ENCODE data around the gene KIRREL3.

Gene KIRREL3

GRCh38 chr11:126457817-126458216 lies 542.8 kb downstream of the KIRREL3 start:
- DNase-seq, result no peak

DNA sequence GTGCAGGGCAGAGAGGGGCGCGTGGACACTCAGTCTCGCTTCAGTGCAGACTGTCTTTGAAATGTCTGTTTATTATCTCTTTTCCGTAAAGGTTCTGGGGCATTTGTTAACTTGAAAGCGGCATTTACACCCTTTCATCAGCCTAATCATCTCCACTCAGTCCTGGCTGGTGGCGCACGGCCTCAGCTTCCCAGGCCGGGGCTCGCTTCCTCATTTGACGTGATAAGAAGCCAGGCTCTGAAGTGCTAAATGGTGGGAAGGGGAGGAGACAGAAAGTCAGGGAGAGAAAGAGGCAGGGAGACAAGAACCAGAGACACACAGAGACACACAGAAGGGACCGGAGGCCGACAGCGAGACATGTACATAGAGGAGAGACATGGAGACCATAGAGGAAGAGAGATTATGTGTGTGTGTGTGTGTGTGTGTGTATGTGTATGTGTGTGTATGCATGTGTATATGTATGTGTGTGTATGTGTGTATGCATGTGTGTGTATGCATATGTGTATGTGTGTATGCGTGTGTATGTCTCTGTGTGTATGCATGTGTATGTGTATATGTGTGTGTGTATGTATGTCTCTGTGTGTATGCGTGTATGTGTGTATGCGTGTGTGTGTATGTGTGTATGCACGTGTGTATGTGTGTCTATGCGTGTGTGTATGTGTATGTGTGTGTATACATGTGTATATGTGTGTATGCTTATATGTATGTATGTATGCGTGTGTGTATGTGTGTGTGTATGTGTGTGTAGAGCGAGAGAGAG lies 543.6 kb downstream of the KIRREL3 start:
- no peak for DNase-seq

- no peak for DNase-seq
These were observed 544.5 kb downstream of the KIRREL3 start for GRCh38 chr11:126456089-126456488.

DNA sequence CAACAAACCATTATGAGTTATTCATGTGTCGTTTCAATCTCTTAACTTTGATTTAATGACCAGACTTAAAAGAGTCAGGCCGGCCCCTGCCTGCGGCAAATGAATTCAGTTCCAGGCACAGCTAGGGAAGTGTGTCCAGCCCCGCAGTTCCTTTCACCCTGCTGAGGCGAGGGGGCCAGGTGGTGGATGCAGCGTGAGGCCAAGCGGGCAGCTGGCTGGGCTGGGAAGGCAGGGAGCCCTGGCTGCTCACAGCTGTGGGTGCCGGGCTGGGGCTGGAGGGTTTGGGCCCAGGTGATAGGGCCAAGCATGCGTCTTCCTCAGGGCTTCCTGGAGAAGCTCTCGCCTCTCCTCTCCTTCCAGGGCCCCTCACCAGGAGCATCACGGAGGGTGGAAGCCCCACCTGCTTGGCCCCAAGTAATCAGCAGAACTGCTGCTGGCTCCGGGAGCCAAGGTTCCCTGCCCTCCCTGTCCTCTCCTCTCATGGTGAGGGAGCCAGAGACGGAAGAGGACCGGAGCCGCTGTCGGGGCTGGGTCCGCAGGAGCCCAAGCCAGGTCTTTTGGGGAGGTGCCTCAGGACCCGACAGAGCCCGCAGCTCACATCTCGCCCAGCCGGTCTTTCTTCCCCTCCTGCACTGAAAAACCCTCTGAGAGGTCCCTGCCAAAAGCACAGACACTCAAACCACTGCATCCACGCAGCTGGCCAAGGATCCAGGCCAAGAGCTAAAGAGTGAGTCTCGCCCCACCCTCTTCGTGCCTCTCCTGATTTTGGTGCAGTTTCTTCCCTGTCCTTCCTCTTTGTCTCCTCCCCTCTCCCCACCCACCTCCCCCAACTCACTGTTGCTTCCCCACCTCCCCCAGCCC lies 548.1 kb downstream of the KIRREL3 start:
- DNase-seq, result no peak

GRCh38 chr11:126451211-126451802 lies 549.3 kb downstream of the KIRREL3 start:
- no peak for DNase-seq

DNA sequence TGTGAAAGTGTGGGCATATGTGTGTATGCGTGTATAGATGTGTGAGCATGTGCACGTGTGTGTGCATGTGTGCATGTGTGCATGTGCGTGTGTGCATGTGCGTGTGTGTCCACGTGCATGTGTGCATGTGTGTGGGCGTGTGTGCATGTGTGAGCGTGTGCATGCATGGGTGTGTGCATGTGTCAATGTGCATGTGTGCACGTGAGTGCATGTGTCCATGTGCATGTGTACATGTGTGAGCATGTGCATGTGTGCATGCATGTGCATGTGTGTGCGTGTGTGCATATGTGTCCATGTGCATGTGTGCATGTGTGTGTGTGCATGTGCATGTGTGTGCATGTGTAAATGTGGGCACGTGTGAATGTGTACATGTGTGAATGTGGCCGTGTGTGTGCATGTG lies 549.8 kb downstream of the KIRREL3 start:
- no peak for DNase-seq

DNA sequence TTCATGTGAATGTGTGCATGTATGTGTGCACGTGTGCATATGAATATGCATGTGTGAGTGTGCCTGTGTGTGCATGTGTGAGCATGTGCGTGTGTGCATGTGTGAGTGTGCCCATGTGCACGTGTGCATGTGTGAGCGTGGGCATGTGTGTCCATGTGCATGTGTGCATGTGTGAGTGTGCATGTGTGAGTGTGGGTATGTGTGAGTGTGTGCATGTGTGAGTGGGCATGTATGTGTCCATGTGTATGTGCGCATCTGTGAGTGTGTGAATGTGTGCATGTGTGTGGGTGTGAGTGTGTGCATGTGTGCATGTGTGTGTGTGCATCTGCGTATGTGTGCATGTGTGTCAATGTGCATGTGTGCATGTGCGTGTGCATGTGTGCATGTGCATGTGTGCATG lies 550.4 kb downstream of the KIRREL3 start:
- DNase-seq, result no peak

GRCh38 chr11:126446581-126446980 lies 554.0 kb downstream of the KIRREL3 start:
- DNase-seq, result no peak

DNA sequence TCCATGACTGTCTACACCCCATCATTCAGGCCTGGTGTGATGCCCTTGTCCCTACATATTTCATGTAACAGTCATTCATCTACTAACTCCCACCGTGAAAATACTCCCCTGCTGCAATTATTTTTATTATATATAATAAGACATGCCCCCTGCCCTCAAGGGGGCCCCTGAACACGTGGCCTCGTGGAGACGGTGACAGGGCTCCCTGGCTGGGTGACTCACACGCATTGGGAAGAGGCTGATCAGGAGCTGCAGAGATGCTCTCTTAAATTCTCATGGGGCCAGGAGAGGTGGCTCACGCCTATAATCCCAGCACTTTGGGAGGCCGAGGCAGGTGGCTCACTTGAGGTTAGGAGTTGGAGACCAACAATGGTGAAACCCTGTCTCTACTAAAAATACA lies 556.5 kb downstream of the KIRREL3 start:
- no peak for DNase-seq

DNA sequence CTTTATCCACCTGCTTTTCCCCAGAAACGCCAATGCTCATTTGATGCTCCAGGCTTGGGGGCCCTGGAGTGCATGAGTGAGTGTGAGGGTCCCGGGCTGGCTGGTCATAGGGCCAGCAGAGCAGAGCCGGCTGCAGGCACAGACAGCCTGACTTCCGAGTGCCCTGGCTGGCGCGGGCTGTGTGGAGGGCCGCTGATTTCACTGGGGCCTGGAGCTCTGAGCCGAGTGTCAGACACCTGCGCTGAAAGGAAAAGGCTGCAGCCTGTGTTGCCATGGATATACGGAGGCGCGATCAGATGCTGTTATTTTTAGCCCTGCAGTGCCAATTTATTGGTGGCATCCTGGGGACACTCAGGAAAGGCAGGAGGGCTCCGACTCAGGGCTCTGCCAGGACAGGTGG lies 557.5 kb downstream of the KIRREL3 start:
- no peak for DNase-seq

DNA sequence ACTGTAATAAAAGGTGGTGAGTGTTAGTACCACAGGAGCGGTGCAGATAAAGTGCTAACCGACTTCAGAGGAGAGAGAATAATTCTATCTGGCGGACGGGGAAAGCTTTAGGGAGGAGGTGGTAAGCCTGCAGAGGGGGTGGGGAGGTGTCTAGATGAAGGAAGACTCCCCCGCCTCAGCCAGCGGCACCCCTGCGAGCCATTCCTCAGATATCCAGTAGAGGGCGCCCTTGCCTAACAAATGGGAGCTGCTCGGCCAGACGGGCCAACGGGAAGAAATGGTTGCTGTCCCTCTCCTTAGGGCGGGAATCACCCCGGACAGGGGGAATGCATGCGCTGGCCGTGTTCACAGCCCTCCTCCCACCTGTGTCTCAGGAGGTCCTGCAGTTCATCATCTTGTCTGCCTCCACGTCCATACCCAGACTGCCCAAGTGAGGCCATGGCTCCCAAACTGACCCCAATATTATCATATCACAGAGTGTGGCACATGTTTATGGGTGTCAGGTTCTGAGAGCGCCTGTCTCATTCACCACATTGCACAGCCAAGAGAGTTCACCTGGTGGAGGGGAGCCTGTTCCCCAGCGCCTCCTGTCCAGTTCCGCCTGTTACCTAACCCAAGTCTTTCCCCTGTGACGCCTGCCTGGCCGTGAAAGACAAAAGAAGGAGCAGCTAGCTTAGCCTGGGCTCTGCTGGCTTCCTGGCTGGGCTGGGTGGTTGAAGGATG lies 559.6 kb downstream of the KIRREL3 start:
- DNase-seq, result peak; percentile 73

DNA sequence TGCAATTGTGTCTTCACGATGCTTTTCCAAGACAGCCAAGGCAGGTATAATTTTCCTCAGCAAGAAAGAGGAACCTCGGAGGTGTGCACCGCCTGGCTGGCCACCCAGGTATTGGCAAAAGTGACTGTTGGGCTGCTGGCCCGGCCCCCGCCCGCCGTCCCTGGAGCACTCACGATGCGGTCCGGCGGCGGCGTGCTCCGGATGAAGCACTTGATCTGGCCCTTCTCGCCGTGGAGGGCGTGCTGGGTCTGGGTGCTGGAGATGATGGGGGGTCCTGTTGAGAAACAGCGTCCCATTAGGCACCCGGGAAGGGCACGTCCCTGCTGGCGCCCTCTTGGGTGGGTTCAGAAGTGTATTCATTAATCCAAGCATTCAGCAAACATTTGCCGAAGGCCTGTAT lies 560.3 kb downstream of the KIRREL3 start:
- DNase-seq, result no peak

- no peak for DNase-seq
These were observed 561.9 kb downstream of the KIRREL3 start for GRCh38 chr11:126438691-126439090.

GRCh38 chr11:126438272-126438671 lies 562.3 kb downstream of the KIRREL3 start:
- no peak for DNase-seq

- DNase-seq, result no peak
These were observed 562.8 kb downstream of the KIRREL3 start for GRCh38 chr11:126437731-126438130.

GRCh38 chr11:126436209-126436755 lies 564.3 kb downstream of the KIRREL3 start:
- no peak for DNase-seq

DNA sequence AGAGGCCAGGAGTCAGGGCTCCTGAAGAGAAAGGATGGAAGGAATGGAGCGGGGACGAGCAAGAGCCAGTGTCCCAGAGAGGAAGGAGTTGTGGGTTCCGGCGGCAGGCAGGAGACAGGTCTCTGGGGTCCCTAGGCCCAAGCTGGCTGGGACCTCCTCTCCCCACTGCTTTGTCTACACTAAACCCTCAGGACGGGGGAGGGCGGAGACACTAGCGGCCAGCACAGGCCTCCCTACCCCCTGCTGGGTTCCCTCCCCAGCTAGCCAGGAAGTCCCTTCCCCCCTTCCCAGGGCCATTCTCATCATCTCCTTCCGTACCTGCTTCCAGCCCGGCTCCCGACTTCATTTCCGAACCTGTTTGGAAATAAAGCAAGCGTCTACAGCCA lies 565.6 kb downstream of the KIRREL3 start:
- DNase-seq, result no peak

DNA sequence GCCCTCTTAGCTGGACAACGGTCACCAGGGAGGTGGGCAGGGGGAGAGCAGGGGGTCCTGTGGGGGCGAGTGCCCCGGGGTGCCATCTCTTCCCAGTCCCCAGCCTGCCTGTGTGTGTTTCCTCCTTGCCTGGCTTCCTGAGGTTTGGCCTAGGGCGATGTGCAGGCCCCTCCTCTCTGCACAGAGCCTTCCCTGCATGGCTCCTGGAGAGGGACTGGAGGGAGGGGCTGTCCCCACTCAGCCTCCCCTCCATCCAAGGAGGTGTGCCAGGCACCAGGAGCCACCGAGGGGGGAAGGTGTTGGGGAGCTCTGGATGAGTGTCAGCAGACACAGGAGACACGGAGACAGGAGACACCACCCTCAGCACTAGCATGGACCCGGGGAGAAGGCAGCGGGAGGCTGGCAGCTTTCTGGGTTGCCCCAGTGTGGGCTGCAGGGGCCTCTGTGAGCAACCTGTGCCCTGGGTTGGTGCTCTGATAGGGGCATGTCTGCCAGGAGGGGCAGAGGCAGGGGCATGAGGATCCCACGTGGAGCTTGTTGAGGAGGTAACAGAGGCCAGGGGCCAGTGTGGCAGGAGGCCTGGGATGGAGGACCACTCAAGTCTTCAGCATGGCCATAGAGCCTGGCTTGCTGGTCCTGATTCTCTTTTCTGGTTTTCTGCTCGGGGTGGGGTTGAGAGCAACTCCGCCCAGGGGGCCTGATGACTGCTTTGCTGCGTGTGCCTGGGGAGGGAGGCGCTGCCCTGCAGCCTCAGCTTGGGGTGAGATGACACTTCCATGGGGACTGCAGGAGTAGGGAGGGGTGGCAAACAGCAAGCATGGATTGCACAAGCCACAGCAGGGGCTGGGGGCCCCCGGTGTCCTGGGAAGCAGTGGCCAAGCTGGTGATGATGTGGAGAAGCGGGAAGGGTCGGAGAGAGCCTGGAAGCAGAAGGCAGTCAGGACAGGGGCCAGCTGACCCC lies 566.3 kb downstream of the KIRREL3 start:
- no peak for DNase-seq

- DNase-seq, result no peak
These were observed 567.2 kb downstream of the KIRREL3 start for GRCh38 chr11:126433244-126433846.

DNA sequence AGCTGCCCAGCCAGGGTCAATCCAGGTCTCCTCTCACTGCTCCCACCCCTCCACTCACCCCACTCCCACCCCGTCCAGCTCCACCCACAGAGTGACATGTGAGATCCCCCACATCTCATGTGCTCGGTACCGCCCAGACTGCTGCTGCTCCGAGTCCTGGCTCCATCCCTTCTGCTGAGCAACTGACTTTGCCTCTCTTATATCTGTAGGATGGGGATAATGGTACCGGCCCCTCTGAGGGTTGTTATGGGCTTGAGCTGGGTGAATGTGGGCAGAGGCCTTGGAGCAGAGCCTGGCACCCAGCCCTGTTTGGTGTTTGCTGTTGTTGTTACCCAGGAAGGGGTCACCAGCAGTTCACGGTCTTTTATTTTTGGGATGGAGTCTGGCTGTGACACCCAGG lies 568.0 kb downstream of the KIRREL3 start:
- no peak for DNase-seq

DNA sequence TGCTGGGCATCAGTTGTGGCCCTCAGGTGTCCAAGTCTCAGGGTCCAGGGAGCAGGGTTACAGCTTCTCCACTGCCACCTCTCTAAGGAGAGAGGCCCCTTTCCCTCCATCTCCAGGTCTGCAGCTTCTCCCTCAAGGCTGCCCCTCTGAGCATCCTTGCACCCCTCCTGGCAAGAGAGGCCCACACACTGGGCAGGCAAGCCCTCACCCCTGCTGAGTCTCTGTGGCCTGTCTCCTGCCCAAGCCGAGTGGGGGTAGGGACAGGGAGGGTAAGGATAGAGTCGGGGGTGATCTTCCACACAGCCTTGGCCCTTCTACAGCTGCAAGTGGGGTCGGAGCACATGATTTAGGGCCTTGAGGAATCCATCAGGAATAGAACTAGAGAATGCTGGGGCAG lies 568.5 kb downstream of the KIRREL3 start:
- DNase-seq, result no peak
